Left lobe of liver (tissue), 2 donors: ENCODE measurements around the gene MGA. TPM values are rescaled to one million over a fixed set of nuclear protein-coding genes. Genes with fewer than 3 reads are reported as not detected.

Experiments used
- ATAC-seq: fragments of 200-7000 bp; cut with Tn5 transposase; one replicate; pipeline ENCODE4 v1.9.1; 2020; ENCODE audit warnings: mild to moderate bottlenecking, moderate library complexity
- DNase-seq: peaks from one replicate; pipeline ENCODE4 v3.0.0-alpha.2; 2020; ENCODE audit warnings: low spot score
- total RNA-seq: library from RNA; stranded (reverse); gene quantifications from one replicate; pipeline ENCODE4 v1.2.1, GENCODE V29; 2021
- donor health status: DM: no; HTN: no; CAD: no; lungs with moderate emphysema.
- donor health status: DM: no; HTN: yes; CAD: no.

MGA gene
- total RNA-seq, 1 donor from 2014 or later, result 10.7 TPM

- no peak for ATAC-seq
- DNase-seq, result no peak
Measured at GRCh38 chr15:41656188-41656587, 4.0 kb upstream of the MGA start.

DNA sequence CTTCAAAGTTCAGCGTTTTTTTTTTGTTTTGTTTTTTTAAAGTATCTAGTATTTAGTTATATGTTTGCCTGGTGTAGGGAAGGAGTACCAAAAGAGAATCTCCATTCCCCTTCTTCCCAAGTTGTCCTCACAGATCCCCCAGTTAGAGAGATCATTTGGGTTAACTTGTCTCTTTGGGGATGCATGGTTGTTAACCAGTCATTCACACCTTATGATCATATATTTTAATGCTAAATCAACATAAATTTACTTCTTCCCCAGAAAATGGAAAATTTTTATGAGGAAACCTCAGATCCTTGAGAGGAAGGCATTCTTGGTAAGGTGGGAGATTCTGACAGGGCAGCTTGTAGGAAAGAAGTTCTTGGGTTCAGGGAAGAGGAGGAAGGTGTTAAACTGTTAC is 1.5 kb upstream of the MGA start:
- no peak for ATAC-seq
- DNase-seq, result no peak

DNA sequence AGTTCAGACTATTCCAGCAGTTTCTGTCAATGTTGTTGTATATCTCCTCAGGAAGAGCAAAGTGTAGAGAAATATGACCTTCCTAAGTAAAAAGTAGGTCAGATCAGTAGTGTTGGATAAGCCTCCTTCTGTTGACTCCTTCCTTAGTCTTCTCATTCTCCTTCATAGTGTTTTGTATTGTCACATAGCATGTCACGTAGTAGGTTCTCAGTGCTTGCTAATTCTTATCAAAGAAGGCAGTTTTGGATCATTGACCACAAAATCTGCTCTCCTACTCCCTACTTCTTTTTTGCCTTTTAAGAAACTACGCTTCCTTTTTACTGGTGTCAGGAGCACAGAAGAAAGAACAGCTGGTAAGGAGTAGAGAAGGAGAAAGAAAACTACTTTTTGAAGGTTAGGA is 1.0 kb upstream of the MGA start:
- DNase-seq, result no peak

DNA sequence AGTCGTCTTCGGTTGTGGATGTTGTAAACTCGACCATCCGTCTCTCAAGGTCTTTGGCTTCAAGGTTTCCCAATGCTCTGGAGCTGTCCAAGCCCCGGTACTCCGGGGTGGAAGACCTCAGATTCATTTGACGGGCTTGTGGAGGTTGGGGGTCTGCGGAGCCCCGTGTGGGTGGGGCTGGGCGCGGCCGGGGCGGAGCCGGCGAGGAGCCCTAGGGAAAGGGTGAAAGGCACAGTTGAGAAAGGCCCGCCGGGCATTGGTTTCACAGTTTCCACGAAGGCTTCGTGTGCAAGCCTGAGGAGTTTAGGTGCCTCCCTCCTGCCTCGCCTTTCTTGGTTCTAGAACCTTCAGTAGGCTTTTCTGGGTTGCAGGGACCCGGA is 360 bp upstream of the MGA start:
- DNase-seq, result no peak
- peak; percentile 6 for ATAC-seq

More for the DNA sequence above, 1.0 kb upstream of the MGA start:
- ATAC-seq, result no peak

- no peak for DNase-seq
- no peak for ATAC-seq
Measured at GRCh38 chr15:41661078-41661517, 893 bp downstream of the MGA start.

GRCh38 chr15:41661518-41662225 is 1.5 kb downstream of the MGA start:
- DNase-seq, result peak; percentile 76
- ATAC-seq, result peak; percentile 69

DNA sequence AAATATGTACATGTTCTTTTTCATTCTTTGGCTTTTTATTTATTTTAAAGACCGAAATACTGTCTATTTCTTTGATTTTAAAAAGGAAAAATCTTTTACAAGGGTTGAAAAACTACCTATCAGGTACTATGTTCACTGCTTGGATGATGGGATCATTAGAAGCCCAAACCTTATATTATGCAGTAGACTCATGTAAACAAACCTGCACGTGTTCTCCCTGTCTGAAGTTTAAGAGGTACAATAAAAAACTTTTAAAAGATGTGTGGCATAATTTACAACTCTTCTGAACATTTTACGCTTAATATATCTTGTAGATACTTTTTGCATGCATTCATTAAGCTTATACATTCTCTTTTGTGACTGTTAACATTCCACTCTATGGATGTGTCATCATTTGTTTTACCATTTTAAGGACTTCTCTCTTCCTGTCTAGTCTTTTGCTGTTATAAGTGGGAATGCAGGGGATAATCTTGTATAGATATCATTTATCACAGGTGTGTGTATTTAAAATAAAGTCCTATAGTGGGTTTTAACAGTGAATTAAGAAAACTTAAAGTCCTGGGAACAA is 6.2 kb downstream of the MGA start:
- DNase-seq (no peak), ATAC-seq (no peak)

DNA sequence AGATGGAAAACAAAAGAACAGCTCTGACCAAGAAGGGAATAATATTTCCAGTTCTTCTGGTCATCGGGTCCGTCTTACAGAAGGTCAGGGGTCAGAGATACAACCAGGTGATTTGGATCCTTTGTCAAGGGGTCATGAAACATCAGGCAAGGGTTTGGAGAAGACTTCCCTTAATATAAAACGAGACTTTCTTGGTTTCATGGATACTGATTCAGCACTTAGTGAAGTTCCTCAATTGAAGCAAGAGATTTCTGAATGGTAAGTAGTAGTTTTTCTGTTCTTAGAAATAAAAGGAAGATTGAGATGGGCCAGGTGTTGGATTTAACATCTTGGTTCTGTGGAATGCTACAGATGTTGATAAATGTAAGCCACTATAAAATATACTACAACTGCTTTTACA is 9.5 kb downstream of the MGA start:
- no peak for ATAC-seq
- DNase-seq, result no peak

GRCh38 chr15:41671656-41672648 is 11.7 kb downstream of the MGA start:
- ATAC-seq (no peak), DNase-seq (no peak)

DNA sequence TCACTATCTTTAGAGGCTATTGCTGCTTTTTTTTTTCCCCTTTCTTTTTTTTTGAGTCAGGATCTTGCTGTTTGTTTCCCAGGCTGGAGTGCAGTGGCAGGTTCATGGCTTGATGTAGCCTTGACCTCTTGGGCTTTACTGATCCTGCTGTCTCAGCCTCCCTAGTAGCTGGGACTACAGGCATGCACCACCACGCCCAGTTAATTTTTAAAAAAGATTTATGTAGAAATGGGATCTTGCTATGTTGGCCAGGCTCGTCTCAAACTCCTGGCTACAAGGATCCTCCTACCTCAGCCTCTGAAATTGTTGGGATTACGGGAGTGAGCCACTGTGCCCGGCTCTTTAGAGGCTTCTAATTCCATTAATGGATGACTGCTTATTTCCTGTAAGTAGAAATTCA is 15.1 kb downstream of the MGA start:
- DNase-seq, result no peak
- no peak for ATAC-seq

DNA sequence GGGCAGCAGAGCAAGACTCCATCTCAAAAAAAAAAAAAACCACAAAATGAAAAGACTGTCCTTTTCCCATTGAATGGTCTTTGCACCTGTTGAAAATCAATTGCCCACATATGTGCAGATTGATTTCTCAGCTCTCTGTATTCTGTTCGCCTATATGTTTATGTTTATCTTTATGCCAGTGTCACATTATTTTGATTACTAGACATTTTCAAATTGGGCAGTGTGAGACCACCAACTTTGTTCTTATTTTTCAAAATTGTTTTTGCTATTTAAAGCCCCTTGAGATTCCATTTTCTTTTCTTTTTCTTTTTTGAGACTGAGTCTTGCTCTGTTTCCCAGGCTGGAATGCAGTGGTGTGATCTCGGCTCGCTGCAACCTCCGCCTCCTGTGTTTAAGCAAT is 18.5 kb downstream of the MGA start:
- no peak for ATAC-seq
- no peak for DNase-seq

DNA sequence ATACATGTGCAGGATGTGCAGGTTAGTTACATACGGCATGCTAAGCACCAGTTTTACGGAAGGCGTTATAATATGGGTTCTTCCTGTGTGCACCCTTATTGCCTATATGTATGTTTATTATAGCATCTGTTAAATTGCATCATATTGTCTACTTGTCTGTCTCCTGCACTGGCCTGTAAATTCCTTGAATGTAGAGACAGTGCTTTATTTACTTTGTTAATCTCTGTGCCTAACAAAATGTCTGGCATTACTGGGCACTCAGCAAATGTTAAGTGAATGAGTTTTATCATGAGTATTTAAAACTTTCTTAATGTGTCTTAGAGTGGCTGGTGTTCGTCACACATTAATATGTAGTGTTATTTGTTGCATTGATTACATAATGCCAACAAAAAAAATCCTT is 23.8 kb downstream of the MGA start:
- ATAC-seq (no peak), DNase-seq (no peak)

GRCh38 chr15:41688671-41689070 is 28.5 kb downstream of the MGA start:
- no peak for ATAC-seq
- no peak for DNase-seq

- ATAC-seq (no peak), DNase-seq (no peak)
Measured at GRCh38 chr15:41689083-41689482, 28.9 kb downstream of the MGA start.

DNA sequence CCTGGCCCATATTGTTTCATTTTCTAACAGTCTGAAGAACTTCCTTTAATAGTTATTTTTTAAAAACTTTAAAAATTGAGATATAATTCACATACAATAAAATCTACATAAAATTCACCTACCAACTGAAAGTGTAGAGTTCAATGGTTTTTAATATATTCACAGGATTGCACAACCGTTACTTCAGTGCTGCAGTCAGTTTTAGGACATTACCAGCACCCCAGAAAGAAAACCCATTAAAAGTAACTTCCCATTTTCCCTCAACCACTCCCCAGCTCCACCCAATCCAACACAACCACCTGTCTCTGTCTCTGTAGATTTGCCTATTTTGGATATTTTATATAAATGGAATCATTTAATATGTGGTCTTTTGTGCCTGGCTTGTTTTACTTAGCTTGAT is 29.6 kb downstream of the MGA start:
- ATAC-seq, result no peak
- DNase-seq, result no peak

DNA sequence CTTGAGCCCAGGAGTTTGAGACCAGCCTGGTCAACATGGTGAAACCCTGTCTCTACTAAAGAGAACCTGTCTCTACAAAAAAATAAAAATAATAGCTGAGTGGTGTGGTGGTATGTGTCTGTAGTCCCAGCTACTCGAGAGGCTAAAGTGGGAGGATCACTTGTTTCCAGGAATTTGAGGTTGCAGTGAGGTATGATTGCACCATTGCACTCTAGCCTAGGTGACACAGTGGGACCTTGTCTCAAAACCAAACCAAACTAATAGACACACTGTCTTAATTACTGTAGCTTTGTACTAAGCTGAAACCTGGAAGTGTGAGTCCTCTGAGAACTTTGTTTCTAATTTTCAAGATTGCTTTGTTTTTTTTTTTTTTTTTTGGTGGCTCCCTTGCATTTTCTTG is 30.4 kb downstream of the MGA start:
- DNase-seq (no peak), ATAC-seq (no peak)

DNA sequence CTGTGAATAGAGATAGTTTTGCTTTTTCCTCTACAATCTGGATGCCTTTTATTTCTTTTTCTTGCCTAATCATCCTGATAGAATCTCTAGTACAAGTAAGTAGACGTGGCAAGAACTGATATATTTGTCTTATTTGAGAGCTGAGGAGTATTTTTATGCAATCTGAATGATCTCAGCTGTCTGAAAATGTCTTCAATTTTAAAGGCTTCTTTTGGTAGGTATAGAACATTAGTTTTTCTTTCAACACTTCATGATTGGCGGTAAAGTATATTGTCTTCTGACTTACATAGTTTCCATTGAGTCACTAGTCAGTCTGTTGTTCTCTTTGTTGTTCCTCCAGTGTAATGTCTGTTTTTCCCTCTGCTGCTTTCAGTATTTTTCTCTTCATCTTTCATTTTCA is 31.3 kb downstream of the MGA start:
- no peak for DNase-seq
- ATAC-seq, result no peak

GRCh38 chr15:41692049-41692448 is 31.8 kb downstream of the MGA start:
- peak; percentile 29 for ATAC-seq
- no peak for DNase-seq

DNA sequence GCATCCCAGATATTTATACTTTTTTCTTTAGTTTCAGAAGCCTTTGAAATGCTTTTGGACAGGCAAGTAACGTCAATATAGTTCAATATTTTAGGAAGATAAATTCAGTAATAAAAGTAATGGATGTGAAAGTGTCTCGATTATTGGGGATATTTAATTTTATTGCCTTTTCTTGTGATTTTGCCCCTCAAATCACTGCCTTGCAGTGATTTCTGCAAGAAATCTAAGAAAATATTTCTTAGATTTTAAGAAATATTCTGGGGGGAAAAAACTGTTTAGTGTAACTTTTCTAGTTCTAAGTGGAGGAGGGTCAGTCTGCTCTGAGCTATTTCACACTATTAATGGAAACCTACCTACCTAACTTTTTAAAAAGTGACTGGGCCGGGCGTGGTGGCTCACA is 33.6 kb downstream of the MGA start:
- ATAC-seq (no peak), DNase-seq (no peak)

DNA sequence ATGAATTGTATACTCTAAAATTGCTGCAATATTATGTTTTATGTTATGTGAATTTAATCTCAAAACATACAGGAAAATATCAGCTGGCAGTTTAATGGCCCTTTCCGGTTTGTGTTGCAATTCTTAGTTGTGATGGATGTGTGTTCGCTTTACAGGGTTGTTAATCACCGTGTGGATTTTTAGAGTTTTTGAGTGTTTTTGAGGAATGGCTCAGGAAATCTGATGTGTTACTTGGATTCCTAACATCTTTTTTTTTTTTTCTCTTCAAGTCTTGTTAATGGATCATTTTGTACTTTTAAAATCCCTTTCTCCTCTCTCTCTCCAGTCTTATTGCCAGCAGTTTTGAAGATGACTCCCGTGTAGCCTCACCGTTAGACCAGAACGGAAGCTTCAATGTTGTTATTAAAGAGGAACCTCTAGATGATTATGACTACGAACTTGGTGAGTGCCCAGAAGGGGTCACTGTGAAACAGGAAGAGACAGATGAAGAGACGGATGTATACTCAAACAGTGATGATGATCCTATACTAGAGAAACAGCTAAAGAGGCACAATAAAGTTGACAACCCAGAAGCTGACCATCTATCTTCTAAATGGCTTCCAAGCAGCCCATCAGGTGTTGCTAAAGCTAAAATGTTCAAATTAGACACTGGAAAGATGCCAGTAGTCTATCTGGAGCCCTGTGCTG is 35.7 kb downstream of the MGA start:
- ATAC-seq (peak; percentile 54), DNase-seq (no peak)

DNA sequence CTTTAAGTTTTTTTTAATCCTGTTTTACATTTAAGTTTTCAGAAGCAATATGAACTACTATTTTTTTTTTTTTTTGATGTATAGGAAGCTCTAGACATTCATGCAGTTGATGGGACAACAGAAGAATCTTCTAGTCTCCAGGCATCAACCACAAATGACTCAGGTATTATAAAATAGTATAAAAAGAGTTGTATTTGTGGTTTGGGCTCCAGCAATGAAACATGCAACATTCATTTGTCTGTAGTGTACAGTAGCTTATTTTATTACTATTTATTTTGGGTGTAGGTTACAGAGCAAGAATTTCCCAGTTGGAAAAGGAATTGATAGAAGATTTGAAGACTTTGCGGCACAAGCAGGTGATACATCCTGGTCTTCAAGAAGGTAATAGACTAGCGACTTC is 38.6 kb downstream of the MGA start:
- no peak for ATAC-seq
- no peak for DNase-seq
